Aorta (tissue), 5 donors: ENCODE data around the gene FECH. TPM values are rescaled to one million over a fixed set of nuclear protein-coding genes. Genes with fewer than 3 reads are reported as not detected.

Experiments
- ATAC-seq: fragments of 200-7000 bp; cut with Tn5 transposase; one replicate; pipeline ENCODE4 v1.9.1; 2022; ENCODE audit warnings: moderate library complexity; ENCODE audit not compliant: low FRiP score
- DNase-seq, 2 donors: peaks; one replicate each; pipeline ENCODE4 v3.0.0-alpha.2; 2020
- H3K27ac ChIP-seq, 2 donors: one replicate each; pipeline ENCODE4 v1.5.1; 2013; ENCODE audit warnings: low read length in 2 of 2, mild to moderate bottlenecking in 2 of 2, moderate library complexity in 2 of 2, control low read depth in 1 of 2, inconsistent platforms in 1 of 2, low read depth in 1 of 2
- H3K27me3 ChIP-seq, 2 donors: one replicate each; pipeline ENCODE4 v1.6.1; 2013; ENCODE audit warnings: control low read depth in 1 of 2, low read length in 1 of 2, mild to moderate bottlenecking in 1 of 2, moderate library complexity in 1 of 2; ENCODE audit not compliant: insufficient read depth in 2 of 2, control insufficient read depth in 1 of 2
- H3K36me3 ChIP-seq, 2 donors: one replicate each; pipeline ENCODE4 v1.6.1; 2013; ENCODE audit warnings: control low read depth in 1 of 2, low read length in 1 of 2, mild to moderate bottlenecking in 1 of 2; ENCODE audit not compliant: insufficient read depth in 2 of 2, control insufficient read depth in 1 of 2
- H3K4me1 ChIP-seq, 2 donors: one replicate each; pipeline ENCODE4 v1.6.1; 2013; ENCODE audit warnings: low read length in 2 of 2, control low read depth in 1 of 2, mild to moderate bottlenecking in 1 of 2, moderate library complexity in 1 of 2; ENCODE audit not compliant: insufficient read depth in 2 of 2, control insufficient read depth in 1 of 2
- H3K4me3 ChIP-seq, 2 donors: one replicate each; pipeline ENCODE4 v1.5.1; 2013; ENCODE audit warnings: low read length in 2 of 2, control low read depth in 1 of 2, mild to moderate bottlenecking in 1 of 2
- H3K9me3 ChIP-seq: one replicate; pipeline ENCODE4 v1.6.1; 2013; ENCODE audit warnings: mild to moderate bottlenecking, low read length; ENCODE audit not compliant: control insufficient read depth
- WGBS, 2 donors: extraction: QIAGEN DNeasy Blood & Tissue Kit; methylation state at CpG; one replicate each; pipeline ENCODE4 v1.1.7; 2013; 5-methylcytosine and 5-hydroxymethylcytosine counted together
- intact Hi-C, 2 donors: fragments of 100-400 bp; cut with DNase I; formaldehyde crosslinking; loops; one replicate each; pipeline versions ENCODE4 v1.14.2 to v1.15.0; 2022
- polyA plus RNA-seq, 2 donors: library from polyadenylated mRNA; stranded (reverse); fragments of 200-250 nt; gene quantifications; one replicate each; pipeline ENCODE4 v1.2.3, GENCODE V29; 2013
- total RNA-seq, 2 donors: library from RNA; stranded (reverse); fragmentation: NEBNext Ultra II Directional; extraction: Animal tissue kit (Norgen Biotek cat#: 25700); gene quantifications; one replicate each; pipeline ENCODE4 v1.2.1, GENCODE V29; 2021
- donor health status: healthy with polysubstance abuse.
- donor health status: Bipolar disorder and iron deficiency.
- donor health status: DM: no; HTN: no; CAD: no.
- donor health status: DM: no; HTN: no; CAD: no.
- donor health status: DM: yes; HTN: yes; CAD: no.

The FECH gene
- total and polyA plus RNA-seq, 4 donors, result 11.7 to 21.9 (median 13.6) TPM

DNA sequence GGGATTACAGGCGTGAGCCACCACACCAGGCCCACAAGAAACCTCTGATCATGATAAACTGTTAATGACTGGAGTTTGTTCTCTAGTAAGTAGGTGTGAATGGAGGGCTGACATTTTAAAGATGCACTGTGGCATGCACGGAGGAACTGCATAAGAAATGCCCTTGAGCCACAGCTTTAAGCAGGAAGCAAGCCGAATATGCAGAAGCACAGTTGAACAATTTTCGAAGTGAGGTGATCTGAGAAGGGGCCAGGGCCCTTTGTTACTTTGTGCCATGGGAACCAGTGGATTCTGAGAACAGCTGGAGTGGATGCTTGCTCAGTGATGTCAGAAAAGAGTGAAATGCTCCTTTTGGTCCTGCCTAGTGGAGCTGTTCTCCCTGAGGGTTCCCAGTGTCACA is 16.3 kb downstream of the FECH start:
- H3K36me3 ChIP-seq, result peaks cover 13 to 15% of the 10 kb centered on the region in 2 donors
- no peak overlapping the region for H3K27ac ChIP-seq
- WGBS, 2 donors, result 94 to 95% methylated on average over 4 of the region's 4 CpGs
- no peak overlapping the region for H3K4me3 ChIP-seq
- ATAC-seq (no peak), DNase-seq (no peak)
- no peaks in the 10 kb centered on the region for H3K4me1 ChIP-seq
- no peaks in the 10 kb centered on the region for H3K9me3 ChIP-seq
- intact Hi-C loops, result no loop called here
- H3K27me3 ChIP-seq, result no peaks in the 10 kb centered on the region

DNA sequence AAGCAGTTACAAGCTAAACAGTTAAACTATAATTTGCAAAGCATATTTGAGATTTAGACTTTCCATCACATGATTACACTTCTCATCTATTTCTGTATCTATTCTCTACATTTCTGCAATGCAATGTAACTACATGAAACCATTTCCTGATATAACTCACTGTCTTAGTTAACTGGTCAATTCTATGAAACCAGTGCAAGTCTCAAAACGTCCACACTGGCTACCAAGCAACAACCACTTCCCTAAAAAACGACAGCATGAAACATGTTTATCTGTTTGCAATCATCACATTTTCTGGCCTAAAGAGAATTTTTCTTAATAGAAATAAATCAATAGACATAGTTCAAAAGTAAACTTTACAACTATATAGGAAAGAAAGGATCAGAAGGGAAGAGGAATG is 17.4 kb downstream of the FECH start:
- Histone ChIP-seq H3K27ac (no peak overlapping the region), H3K4me3 (no peak overlapping the region), H3K36me3 (peaks cover 13 to 15% of the 10 kb centered on the region in 2 donors), H3K4me1 (no peaks in the 10 kb centered on the region), H3K27me3 (no peaks in the 10 kb centered on the region), H3K9me3 (no peaks in the 10 kb centered on the region)
- DNase-seq (no peak), ATAC-seq (no peak)
- 64 to 69% methylated on average over 2 of the region's 2 CpGs for WGBS, 2 donors
- intact Hi-C loops, result no loop called here

DNA sequence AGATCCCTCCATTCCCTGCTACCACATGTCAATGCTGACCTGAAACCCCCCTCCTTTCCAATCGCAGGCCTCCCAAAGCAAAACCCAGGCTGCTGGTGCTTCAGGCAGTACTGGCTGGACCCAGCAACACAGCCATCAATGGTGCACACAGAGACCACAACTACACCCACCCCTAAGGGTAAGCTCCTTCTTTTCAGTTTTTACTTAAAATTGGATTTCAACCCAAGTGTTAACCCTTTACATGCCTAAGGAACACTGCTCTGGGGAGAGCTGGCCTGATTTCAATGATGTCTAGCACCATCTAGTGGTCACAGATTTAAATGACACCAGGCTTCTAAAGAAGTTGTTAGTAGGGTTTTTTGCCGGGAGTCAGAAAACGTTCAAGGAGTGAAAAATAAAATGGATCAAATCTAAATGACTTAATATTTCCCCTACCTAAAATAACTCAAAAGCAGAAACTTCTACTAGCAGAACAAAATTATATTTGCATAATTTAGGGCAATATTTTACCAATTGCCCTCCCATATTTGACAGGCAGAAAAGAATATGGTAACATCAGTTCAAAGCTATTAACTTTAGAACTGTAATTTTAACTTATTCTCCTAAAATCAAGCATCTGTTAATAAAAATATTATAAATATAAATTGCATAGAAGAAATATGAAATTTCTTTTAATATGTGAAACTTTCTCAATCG is 24.6 kb downstream of the FECH start:
- no peak overlapping the region for H3K4me3 ChIP-seq
- DNase-seq, result no peak
- no peak overlapping the region for H3K27ac ChIP-seq
- WGBS, 2 donors, result 35 to 39% methylated on average over 4 of the region's 4 CpGs
- peak; percentile 54 for ATAC-seq
- H3K27me3 ChIP-seq, result no peaks in the 10 kb centered on the region
- peaks cover 0 to 8% of the 10 kb centered on the region in 2 donors for H3K36me3 ChIP-seq
- H3K9me3 ChIP-seq, result no peaks in the 10 kb centered on the region
- H3K4me1 ChIP-seq, result no peaks in the 10 kb centered on the region
- intact Hi-C loops, result loop anchor here in 1 of 2 donors (5.0 kb wide), 1 partner anchor 815 kb away; no protein-coding TSS in a partner anchor

DNA sequence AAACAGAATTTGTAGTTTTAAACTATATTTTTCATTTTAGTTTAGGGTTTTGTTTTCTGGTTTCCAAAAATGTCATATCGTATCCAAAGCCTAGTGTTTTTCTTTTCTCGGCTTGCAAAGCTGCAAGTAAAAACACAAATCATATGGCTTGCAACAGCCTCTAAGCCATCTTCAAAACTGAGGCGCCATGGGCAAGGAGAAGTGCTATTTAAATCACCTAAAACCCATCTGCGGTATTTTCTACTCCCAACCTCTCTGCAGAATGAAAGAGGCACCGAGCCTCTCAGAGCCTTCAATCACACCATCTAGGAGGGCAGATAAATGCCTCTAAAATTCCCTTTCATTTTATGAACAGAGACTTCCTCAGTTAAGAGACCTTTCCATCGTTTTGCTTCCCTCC is 25.2 kb downstream of the FECH start:
- Histone ChIP-seq H3K27me3 (no peaks in the 10 kb centered on the region), H3K4me1 (no peaks in the 10 kb centered on the region), H3K27ac (no peak overlapping the region), H3K36me3 (peaks cover 0 to 10% of the 10 kb centered on the region in 2 donors), H3K9me3 (no peaks in the 10 kb centered on the region), H3K4me3 (no peak overlapping the region)
- WGBS, 2 donors, result 84 to 88% methylated on average over 6 of the region's 6 CpGs
- no peak for ATAC-seq
- DNase-seq, result no peak
- intact Hi-C loops, result loop anchor here in 1 of 2 donors (5.0 kb wide), 1 partner anchor 814 kb away; no protein-coding TSS in a partner anchor

DNA sequence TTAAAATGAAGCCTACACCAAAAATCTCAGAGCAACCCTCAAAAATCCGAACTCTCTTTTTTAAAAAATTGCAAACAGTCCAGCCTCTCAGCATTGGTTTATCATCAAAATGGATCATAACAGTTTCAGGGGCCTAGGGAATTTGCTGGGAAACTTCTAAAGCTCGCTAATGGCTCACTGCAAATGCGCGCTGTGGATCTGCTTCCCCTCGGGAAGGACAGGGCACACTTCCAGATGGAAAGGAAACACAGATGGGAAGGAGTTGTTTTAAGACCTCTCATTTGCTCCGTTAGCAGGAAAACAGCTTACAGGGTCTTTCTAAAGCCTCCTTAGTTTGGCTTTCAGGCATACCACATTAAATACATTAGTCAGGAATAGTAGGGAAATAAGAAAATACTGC is 27.2 kb downstream of the FECH start:
- ATAC-seq, result no peak
- H3K36me3 ChIP-seq, result peaks cover 0 to 14% of the 10 kb centered on the region in 2 donors

DNA sequence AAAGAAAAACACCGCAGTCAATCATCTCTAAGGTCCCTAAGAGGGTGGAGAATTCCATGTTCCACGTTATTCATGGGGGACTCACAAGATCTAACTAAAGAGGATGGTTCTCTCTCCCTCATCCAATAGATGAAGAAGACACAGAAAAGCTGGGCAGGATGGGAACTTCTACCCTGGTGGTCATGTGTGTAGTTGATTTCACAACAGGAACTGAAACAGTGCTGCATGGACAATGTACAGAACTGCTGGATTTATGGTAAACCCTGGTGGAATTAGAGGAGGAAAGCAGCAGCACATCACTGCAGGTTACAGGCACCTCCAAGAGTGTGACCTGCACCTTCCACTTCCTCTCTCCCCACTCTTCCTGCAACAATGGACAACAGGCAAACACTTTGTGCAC is 31.4 kb downstream of the FECH start:
- no peak for ATAC-seq
- 83 to 84% methylated on average over 2 of the region's 2 CpGs for WGBS, 2 donors
- Histone ChIP-seq H3K4me1 (no peaks in the 10 kb centered on the region), H3K9me3 (no peaks in the 10 kb centered on the region), H3K4me3 (no peak overlapping the region), H3K36me3 (peaks cover 3 to 15% of the 10 kb centered on the region in 2 donors), H3K27ac (no peak overlapping the region), H3K27me3 (no peaks in the 10 kb centered on the region)
- DNase-seq, result no peak
- intact Hi-C loops, result loop anchor here in 1 of 2 donors (10.0 kb wide), 1 partner anchor 120 kb away; the partner anchor contains the start of gene ONECUT2

More for the DNA sequence above, 27.2 kb downstream of the FECH start:
- no peak for DNase-seq
- intact Hi-C loops, result loop anchor here in 1 of 2 donors (10.0 kb wide), 1 partner anchor 125 kb away; the partner anchor contains the start of gene ONECUT2
- H3K9me3 ChIP-seq, result no peaks in the 10 kb centered on the region
- 72% methylated on average over 6 of the region's 6 CpGs for WGBS, 2 donors
- no peaks in the 10 kb centered on the region for H3K27me3 ChIP-seq
- no peaks in the 10 kb centered on the region for H3K4me1 ChIP-seq
- no peak overlapping the region for H3K27ac ChIP-seq
- no peak overlapping the region for H3K4me3 ChIP-seq

DNA sequence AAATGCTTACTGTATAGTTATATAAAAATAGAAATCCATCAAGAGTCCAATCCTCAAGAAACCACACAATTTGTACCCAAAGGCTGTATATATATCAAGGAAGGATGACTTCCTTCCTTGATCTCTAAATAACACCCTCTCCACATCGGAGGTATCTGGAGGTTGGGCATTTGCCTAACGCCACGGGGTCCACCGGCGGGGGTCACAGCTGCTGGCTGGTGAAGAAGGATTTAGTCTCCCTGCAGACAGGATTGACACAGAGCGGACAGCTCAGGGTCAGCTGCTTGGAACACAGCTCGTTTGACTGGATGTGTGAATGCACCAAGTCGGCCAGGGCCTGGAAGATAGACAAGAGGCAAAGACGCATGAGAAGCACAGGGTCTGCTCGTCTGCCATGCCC is 36.0 kb downstream of the FECH start:
- intact Hi-C loops, result loop anchor here in 1 of 2 donors (10.0 kb wide), 1 partner anchor 116 kb away; the partner anchor contains the start of gene ONECUT2
- no peak overlapping the region for H3K4me3 ChIP-seq
- peaks cover 3 to 10% of the 10 kb centered on the region in 2 donors for H3K36me3 ChIP-seq
- no peak for ATAC-seq
- H3K27ac ChIP-seq, result no peak overlapping the region
- H3K9me3 ChIP-seq, result no peaks in the 10 kb centered on the region
- H3K4me1 ChIP-seq, result no peaks in the 10 kb centered on the region
- no peak for DNase-seq
- H3K27me3 ChIP-seq, result no peaks in the 10 kb centered on the region
- WGBS, 2 donors, result 64 to 75% methylated on average over 10 of the region's 10 CpGs

DNA sequence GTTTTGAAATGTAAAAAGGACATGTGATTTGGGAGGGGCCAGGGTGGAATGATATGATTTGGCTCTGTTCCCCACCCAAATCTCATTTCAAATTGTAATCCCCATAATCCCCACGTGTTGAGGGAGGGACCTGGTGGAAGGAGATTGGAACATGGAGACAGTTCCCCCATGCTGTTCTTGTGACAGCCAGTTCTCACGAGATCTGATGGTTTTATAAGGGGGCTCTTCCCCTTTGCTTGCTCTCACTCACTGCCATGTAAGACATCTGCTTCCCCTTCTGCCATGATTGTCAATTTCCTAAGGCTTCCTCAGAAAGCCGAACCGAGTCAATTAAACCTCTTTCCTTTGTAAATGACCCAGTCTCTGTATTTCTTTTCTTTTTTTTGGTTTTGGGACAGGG is 39.2 kb downstream of the FECH start:
- Histone ChIP-seq H3K9me3 (no peaks in the 10 kb centered on the region), H3K27ac (no peak overlapping the region), H3K27me3 (no peaks in the 10 kb centered on the region), H3K4me3 (no peak overlapping the region), H3K36me3 (no peaks in the 10 kb centered on the region), H3K4me1 (no peaks in the 10 kb centered on the region)
- intact Hi-C loops, result no loop called here
- WGBS, 2 donors, result 84 to 88% methylated on average over 4 of the region's 4 CpGs
- no peak for ATAC-seq
- DNase-seq, result no peak
